HEK293 (cell line): Measurements from ENCODE around the gene CRTC2.

Experiments used
- HOXD13 ChIP-seq: sonication (generic); formaldehyde crosslinking; IDR thresholded peaks from 2 replicates; pipeline ENCODE4 v1.8.0; 2022; ENCODE audit warnings: missing genetic modification reagents, borderline replicate concordance
- KLF8 ChIP-seq: fragments of 450-650 bp; formaldehyde crosslinking; IDR thresholded peaks from 2 replicates; pipeline ENCODE4 v1.5.1; 2016; ENCODE audit warnings: missing biosample characterization, missing genetic modification characterization
- MYNN ChIP-seq: fragments of 450-650 bp; formaldehyde crosslinking; IDR thresholded peaks from 2 replicates; pipeline ENCODE4 v1.5.1; 2016; ENCODE audit warnings: missing biosample characterization, missing genetic modification characterization, borderline replicate concordance
- MZF1 ChIP-seq: fragments of 450-650 bp; formaldehyde crosslinking; IDR thresholded peaks from 2 replicates; pipeline ENCODE4 v1.5.1; 2017; ENCODE audit warnings: missing biosample characterization, missing genetic modification characterization, borderline replicate concordance
- PRDM2 ChIP-seq: fragments of 450-650 bp; formaldehyde crosslinking; IDR thresholded peaks from 2 replicates; pipeline ENCODE4 v1.5.1; 2016; ENCODE audit warnings: missing biosample characterization, missing genetic modification characterization, borderline replicate concordance
- SETDB1 ChIP-seq: IDR thresholded peaks from one replicate; pipeline ENCODE4 v1.6.1; 2017; ENCODE audit warnings: mild to moderate bottlenecking, low read length, moderate library complexity, mixed read lengths; ENCODE audit not compliant: insufficient read length
- SP3 ChIP-seq: fragments of 450-650 bp; formaldehyde crosslinking; IDR thresholded peaks from 2 replicates; pipeline ENCODE4 v1.5.1; 2016; ENCODE audit warnings: missing biosample characterization, missing genetic modification characterization
- WT1 ChIP-seq: fragments of 450-650 bp; formaldehyde crosslinking; IDR thresholded peaks from 2 replicates; pipeline ENCODE4 v1.5.1; 2016; ENCODE audit warnings: missing biosample characterization, missing genetic modification characterization
- ZFHX2 ChIP-seq: fragments of 450-650 bp; formaldehyde crosslinking; conservative IDR thresholded peaks from 2 replicates; pipeline ENCODE4 v1.5.1; 2016; ENCODE audit warnings: missing biosample characterization, missing genetic modification characterization
- ZNF221 ChIP-seq: fragments of 450-650 bp; formaldehyde crosslinking; IDR thresholded peaks from 2 replicates; pipeline ENCODE4 v1.5.1; 2017; ENCODE audit warnings: missing biosample characterization, missing genetic modification characterization, borderline replicate concordance
- ZNF26 ChIP-seq: fragments of 450-650 bp; formaldehyde crosslinking; IDR thresholded peaks from 2 replicates; pipeline ENCODE4 v1.5.1; 2016; ENCODE audit warnings: missing biosample characterization, missing genetic modification characterization
- ZNF416 ChIP-seq: fragments of 450-650 bp; formaldehyde crosslinking; IDR thresholded peaks from 2 replicates; pipeline ENCODE4 v1.5.1; 2016; ENCODE audit warnings: missing biosample characterization, missing genetic modification characterization
- ZNF433 ChIP-seq: fragments of 450-650 bp; formaldehyde crosslinking; IDR thresholded peaks from 2 replicates; pipeline ENCODE4 v1.5.1; 2016; ENCODE audit warnings: missing biosample characterization, missing genetic modification characterization, low read depth
- ZNF48 ChIP-seq: fragments of 450-650 bp; formaldehyde crosslinking; IDR thresholded peaks from 2 replicates; pipeline ENCODE4 v1.5.1; 2016; ENCODE audit warnings: missing biosample characterization, missing genetic modification characterization
- ZNF596 ChIP-seq: fragments of 450-650 bp; IDR thresholded peaks from 2 replicates; pipeline ENCODE4 v1.5.0; 2018; ENCODE audit warnings: missing biosample characterization, mild to moderate bottlenecking, missing genetic modification characterization, moderate library complexity
- ZNF629 ChIP-seq: fragments of 450-650 bp; formaldehyde crosslinking; IDR thresholded peaks from 2 replicates; pipeline ENCODE4 v1.5.1; 2017; ENCODE audit warnings: missing biosample characterization, missing genetic modification characterization
- ZNF654 ChIP-seq: fragments of 450-650 bp; formaldehyde crosslinking; IDR thresholded peaks from 2 replicates; pipeline ENCODE4 v1.5.1; 2016; ENCODE audit warnings: low read depth, missing biosample characterization, missing genetic modification characterization
- ZSCAN30 ChIP-seq: fragments of 450-650 bp; IDR thresholded peaks from 2 replicates; pipeline ENCODE4 v1.5.1; 2018; ENCODE audit warnings: missing biosample characterization, mild to moderate bottlenecking, missing genetic modification characterization, moderate library complexity
- TF ChIP-seq, protein P1 (sequence below): fragments of 450-650 bp; formaldehyde crosslinking; optimal IDR thresholded peaks from 2 replicates; pipeline ENCODE3; 2016; ENCODE audit warnings: missing biosample characterization, mild to moderate bottlenecking, missing genetic modification characterization
- TF ChIP-seq, protein P2 (sequence below): fragments of 450-650 bp; formaldehyde crosslinking; IDR thresholded peaks from 2 replicates; pipeline ENCODE4 v1.5.1; 2016; ENCODE audit warnings: missing biosample characterization, missing genetic modification characterization
- TF ChIP-seq, protein P3 (sequence below): fragments of 450-650 bp; formaldehyde crosslinking; IDR thresholded peaks from 2 replicates; pipeline ENCODE4 v1.5.1; 2016; ENCODE audit warnings: missing biosample characterization, missing genetic modification characterization

Gene CRTC2

DNA sequence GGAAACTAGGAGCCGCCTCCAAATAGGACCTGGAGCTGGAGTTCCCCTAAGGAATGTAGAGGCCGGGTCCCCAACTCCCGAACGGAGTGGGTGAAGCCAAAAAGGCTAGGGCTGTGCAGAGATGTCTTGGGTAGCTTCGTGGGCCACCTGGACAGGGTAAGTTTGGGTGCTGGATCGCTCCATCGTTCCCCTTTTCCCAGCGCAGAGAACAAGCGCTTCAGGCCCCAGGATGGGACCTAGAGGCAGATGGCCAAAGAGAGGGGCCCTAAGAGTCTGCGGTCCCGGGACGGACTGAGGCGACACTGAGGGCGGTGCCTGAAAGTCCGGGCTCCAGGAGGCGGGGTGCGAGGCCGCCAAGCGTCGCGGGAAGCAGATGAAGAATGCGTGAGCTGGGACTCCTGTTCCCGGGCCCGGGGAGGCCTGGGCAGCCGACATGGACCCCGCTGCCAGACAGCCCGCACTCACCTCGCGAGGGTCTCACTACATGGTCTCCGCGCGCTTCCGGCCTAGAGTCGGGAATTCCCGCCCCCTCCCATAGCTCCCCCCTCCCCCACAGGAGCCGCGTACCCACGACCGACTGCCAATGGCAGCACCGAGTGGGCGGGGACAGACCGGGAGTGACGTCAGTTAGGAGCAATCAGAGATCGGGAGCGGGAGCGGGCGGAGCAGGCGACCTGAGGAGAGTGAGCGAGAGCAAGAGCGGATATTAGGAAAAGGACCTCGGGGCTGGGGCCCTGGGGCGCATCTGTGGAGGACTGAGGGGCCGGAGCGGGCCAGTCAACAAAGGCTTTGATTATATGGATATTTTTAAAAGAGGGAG lies 4.8 kb upstream of the CRTC2 start, which contains the start of gene SLC39A1 (continued):
- TF ChIP-seq, protein P1, sequence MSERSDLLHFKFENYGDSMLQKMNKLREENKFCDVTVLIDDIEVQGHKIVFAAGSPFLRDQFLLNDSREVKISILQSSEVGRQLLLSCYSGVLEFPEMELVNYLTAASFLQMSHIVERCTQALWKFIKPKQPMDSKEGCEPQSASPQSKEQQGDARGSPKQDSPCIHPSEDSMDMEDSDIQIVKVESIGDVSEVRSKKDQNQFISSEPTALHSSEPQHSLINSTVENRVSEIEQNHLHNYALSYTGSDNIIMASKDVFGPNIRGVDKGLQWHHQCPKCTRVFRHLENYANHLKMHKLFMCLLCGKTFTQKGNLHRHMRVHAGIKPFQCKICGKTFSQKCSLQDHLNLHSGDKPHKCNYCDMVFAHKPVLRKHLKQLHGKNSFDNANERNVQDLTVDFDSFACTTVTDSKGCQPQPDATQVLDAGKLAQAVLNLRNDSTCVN (tag by site-specific recombination) = peak; percentile 73
- TF ChIP-seq SETDB1 (no peak), ZNF433 (no peak), ZNF596 (tag by site-specific recombination) (peak; percentile 82), HOXD13 (CRISPR knock-in tag) (no peak), MYNN (tag by site-specific recombination) (0 out of 2 replicates have a peak, but pooled peaks have one; percentile 29), ZNF48 (tag by site-specific recombination) (no peak), KLF8 (tag by site-specific recombination) (peak; percentile 76), ZNF26 (no peak), WT1 (tag by site-specific recombination) (no peak), ZNF221 (tag by site-specific recombination) (no peak), SP3 (tag by site-specific recombination) (peak; percentile 88), ZNF416 (no peak), ZFHX2 (no peak; the same call in 1 of the 2 replicates), ZSCAN30 (peak; percentile 53; the same call in 1 of the 2 replicates), MZF1 (tag by site-specific recombination) (no peak), PRDM2 (tag by site-specific recombination) (no peak), ZNF629 (tag by site-specific recombination) (0 out of 2 replicates have a peak, but pooled peaks have one; percentile 64), ZNF654 (tag by site-specific recombination) (no peak)
- TF ChIP-seq, protein P2, sequence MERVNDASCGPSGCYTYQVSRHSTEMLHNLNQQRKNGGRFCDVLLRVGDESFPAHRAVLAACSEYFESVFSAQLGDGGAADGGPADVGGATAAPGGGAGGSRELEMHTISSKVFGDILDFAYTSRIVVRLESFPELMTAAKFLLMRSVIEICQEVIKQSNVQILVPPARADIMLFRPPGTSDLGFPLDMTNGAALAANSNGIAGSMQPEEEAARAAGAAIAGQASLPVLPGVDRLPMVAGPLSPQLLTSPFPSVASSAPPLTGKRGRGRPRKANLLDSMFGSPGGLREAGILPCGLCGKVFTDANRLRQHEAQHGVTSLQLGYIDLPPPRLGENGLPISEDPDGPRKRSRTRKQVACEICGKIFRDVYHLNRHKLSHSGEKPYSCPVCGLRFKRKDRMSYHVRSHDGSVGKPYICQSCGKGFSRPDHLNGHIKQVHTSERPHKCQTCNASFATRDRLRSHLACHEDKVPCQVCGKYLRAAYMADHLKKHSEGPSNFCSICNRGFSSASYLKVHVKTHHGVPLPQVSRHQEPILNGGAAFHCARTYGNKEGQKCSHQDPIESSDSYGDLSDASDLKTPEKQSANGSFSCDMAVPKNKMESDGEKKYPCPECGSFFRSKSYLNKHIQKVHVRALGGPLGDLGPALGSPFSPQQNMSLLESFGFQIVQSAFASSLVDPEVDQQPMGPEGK (tag by site-specific recombination) = peak; percentile 87
- TF ChIP-seq, protein P3, sequence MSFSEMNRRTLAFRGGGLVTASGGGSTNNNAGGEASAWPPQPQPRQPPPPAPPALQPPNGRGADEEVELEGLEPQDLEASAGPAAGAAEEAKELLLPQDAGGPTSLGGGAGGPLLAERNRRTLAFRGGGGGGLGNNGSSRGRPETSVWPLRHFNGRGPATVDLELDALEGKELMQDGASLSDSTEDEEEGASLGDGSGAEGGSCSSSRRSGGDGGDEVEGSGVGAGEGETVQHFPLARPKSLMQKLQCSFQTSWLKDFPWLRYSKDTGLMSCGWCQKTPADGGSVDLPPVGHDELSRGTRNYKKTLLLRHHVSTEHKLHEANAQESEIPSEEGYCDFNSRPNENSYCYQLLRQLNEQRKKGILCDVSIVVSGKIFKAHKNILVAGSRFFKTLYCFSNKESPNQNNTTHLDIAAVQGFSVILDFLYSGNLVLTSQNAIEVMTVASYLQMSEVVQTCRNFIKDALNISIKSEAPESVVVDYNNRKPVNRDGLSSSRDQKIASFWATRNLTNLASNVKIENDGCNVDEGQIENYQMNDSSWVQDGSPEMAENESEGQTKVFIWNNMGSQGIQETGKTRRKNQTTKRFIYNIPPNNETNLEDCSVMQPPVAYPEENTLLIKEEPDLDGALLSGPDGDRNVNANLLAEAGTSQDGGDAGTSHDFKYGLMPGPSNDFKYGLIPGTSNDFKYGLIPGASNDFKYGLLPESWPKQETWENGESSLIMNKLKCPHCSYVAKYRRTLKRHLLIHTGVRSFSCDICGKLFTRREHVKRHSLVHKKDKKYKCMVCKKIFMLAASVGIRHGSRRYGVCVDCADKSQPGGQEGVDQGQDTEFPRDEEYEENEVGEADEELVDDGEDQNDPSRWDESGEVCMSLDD (tag by site-specific recombination) = no peak
